ENCODE measurements around the gene ARSI.

The ARSI gene

GRCh38 chr5:150291388-150292385 is 11.0 kb downstream of the ARSI start:
- Histone ChIP-seq H3K79me2 (ENCODE audit: control insufficient read depth, insufficient read depth, low read length, unreplicated experiment) (no peaks in the 10 kb centered on the region), H3K27me3 (ENCODE audit: insufficient read depth, low read length) (no peaks in the 10 kb centered on the region), H2AFZ (ENCODE audit: low read length, unreplicated experiment) (no peak overlapping the region), H3K4me3 (ENCODE audit: low read depth, low read length) (no peak overlapping the region), H3K4me1 (ENCODE audit: control insufficient read depth, insufficient read depth, low read length, unreplicated experiment) (peaks cover 14% of the 10 kb centered on the region), H3K27ac (ENCODE audit: low read depth, low read length) (no peak overlapping the region), H3K36me3 (ENCODE audit: insufficient read depth, low read length) (no peaks in the 10 kb centered on the region)

GRCh38 chr5:150289551-150290390 is 12.9 kb downstream of the ARSI start, which contains the start of gene CAMK2A:
TSS of gene CAMK2A (minus strand) at chr5:150289773. CDS start at chr5:150289625, 148 bp downstream.
- no peak within 1 kb of the TSS for H3K27ac ChIP-seq (ENCODE audit: low read depth, low read length)

GRCh38 chr5:150288791-150289190 is 13.9 kb downstream of the ARSI start:
- H3K36me3 ChIP-seq (ENCODE audit: insufficient read depth, low read length): no peaks in the 10 kb centered on the region
- no peaks in the 10 kb centered on the region for H3K79me2 ChIP-seq (ENCODE audit: control insufficient read depth, insufficient read depth, low read length, unreplicated experiment)
- H3K27ac ChIP-seq (ENCODE audit: low read depth, low read length): no peak overlapping the region
- H3K4me3 ChIP-seq (ENCODE audit: low read depth, low read length): no peak overlapping the region
- no peaks in the 10 kb centered on the region for H3K27me3 ChIP-seq (ENCODE audit: insufficient read depth, low read length)
- peaks cover 10% of the 10 kb centered on the region for H3K4me1 ChIP-seq (ENCODE audit: control insufficient read depth, insufficient read depth, low read length, unreplicated experiment)
- no peak overlapping the region for H2AFZ ChIP-seq (ENCODE audit: low read length, unreplicated experiment)

More at GRCh38 chr5:150289551-150290390, 12.9 kb downstream of the ARSI start, which contains the start of gene CAMK2A:
- H2AFZ ChIP-seq (ENCODE audit: low read length, unreplicated experiment): no peak within 1 kb of the TSS
- no peak within 1 kb of the TSS for H3K4me3 ChIP-seq (ENCODE audit: low read depth, low read length)
- no peaks in the 10 kb centered on the region for H3K79me2 ChIP-seq (ENCODE audit: control insufficient read depth, insufficient read depth, low read length, unreplicated experiment)
- H3K27me3 ChIP-seq (ENCODE audit: insufficient read depth, low read length): no peaks in the 10 kb centered on the region
- H3K4me1 ChIP-seq (ENCODE audit: control insufficient read depth, insufficient read depth, low read length, unreplicated experiment): peaks cover 13% of the 10 kb centered on the region
- H3K36me3 ChIP-seq (ENCODE audit: insufficient read depth, low read length): no peaks in the 10 kb centered on the region

GRCh38 chr5:150288361-150288760 is 14.3 kb downstream of the ARSI start:
- Histone ChIP-seq H3K27me3 (ENCODE audit: insufficient read depth, low read length) (no peaks in the 10 kb centered on the region), H3K36me3 (ENCODE audit: insufficient read depth, low read length) (no peaks in the 10 kb centered on the region), H3K79me2 (ENCODE audit: control insufficient read depth, insufficient read depth, low read length, unreplicated experiment) (no peaks in the 10 kb centered on the region), H2AFZ (ENCODE audit: low read length, unreplicated experiment) (no peak overlapping the region), H3K27ac (ENCODE audit: low read depth, low read length) (no peak overlapping the region), H3K4me3 (ENCODE audit: low read depth, low read length) (no peak overlapping the region), H3K4me1 (ENCODE audit: control insufficient read depth, insufficient read depth, low read length, unreplicated experiment) (peaks cover 10% of the 10 kb centered on the region)

- Histone ChIP-seq H3K4me3 (ENCODE audit: low read depth, low read length) (no peak overlapping the region), H3K27ac (ENCODE audit: low read depth, low read length) (no peak overlapping the region), H3K79me2 (ENCODE audit: control insufficient read depth, insufficient read depth, low read length, unreplicated experiment) (no peaks in the 10 kb centered on the region), H3K36me3 (ENCODE audit: insufficient read depth, low read length) (no peaks in the 10 kb centered on the region), H2AFZ (ENCODE audit: low read length, unreplicated experiment) (no peak overlapping the region), H3K4me1 (ENCODE audit: control insufficient read depth, insufficient read depth, low read length, unreplicated experiment) (peaks cover 10% of the 10 kb centered on the region), H3K27me3 (ENCODE audit: insufficient read depth, low read length) (no peaks in the 10 kb centered on the region)
Observed at GRCh38 chr5:150286820-150287219, 15.9 kb downstream of the ARSI start.

- Histone ChIP-seq H3K36me3 (ENCODE audit: insufficient read depth, low read length) (no peaks in the 10 kb centered on the region), H3K79me2 (ENCODE audit: control insufficient read depth, insufficient read depth, low read length, unreplicated experiment) (no peaks in the 10 kb centered on the region), H3K4me3 (ENCODE audit: low read depth, low read length) (no peak overlapping the region), H3K4me1 (ENCODE audit: control insufficient read depth, insufficient read depth, low read length, unreplicated experiment) (peaks cover 10% of the 10 kb centered on the region), H2AFZ (ENCODE audit: low read length, unreplicated experiment) (no peak overlapping the region), H3K27me3 (ENCODE audit: insufficient read depth, low read length) (no peaks in the 10 kb centered on the region), H3K27ac (ENCODE audit: low read depth, low read length) (no peak overlapping the region)
Observed at GRCh38 chr5:150285114-150285513, 17.6 kb downstream of the ARSI start.

- Histone ChIP-seq H3K36me3 (ENCODE audit: insufficient read depth, low read length) (no peaks in the 10 kb centered on the region), H3K4me1 (ENCODE audit: control insufficient read depth, insufficient read depth, low read length, unreplicated experiment) (peaks cover 10% of the 10 kb centered on the region), H3K27ac (ENCODE audit: low read depth, low read length) (no peak overlapping the region), H2AFZ (ENCODE audit: low read length, unreplicated experiment) (no peak overlapping the region), H3K27me3 (ENCODE audit: insufficient read depth, low read length) (no peaks in the 10 kb centered on the region), H3K79me2 (ENCODE audit: control insufficient read depth, insufficient read depth, low read length, unreplicated experiment) (no peaks in the 10 kb centered on the region), H3K4me3 (ENCODE audit: low read depth, low read length) (no peak overlapping the region)
Observed at GRCh38 chr5:150284311-150284710, 18.4 kb downstream of the ARSI start.

GRCh38 chr5:150283904-150284303 is 18.8 kb downstream of the ARSI start:
- Histone ChIP-seq H3K79me2 (ENCODE audit: control insufficient read depth, insufficient read depth, low read length, unreplicated experiment) (no peaks in the 10 kb centered on the region), H3K36me3 (ENCODE audit: insufficient read depth, low read length) (no peaks in the 10 kb centered on the region), H3K27me3 (ENCODE audit: insufficient read depth, low read length) (no peaks in the 10 kb centered on the region), H3K4me3 (ENCODE audit: low read depth, low read length) (no peak overlapping the region), H3K27ac (ENCODE audit: low read depth, low read length) (no peak overlapping the region), H3K4me1 (ENCODE audit: control insufficient read depth, insufficient read depth, low read length, unreplicated experiment) (peaks cover 10% of the 10 kb centered on the region), H2AFZ (ENCODE audit: low read length, unreplicated experiment) (no peak overlapping the region)

GRCh38 chr5:150281987-150282386 is 20.7 kb downstream of the ARSI start:
- no peaks in the 10 kb centered on the region for H3K27me3 ChIP-seq (ENCODE audit: insufficient read depth, low read length)
- no peak overlapping the region for H3K4me3 ChIP-seq (ENCODE audit: low read depth, low read length)
- H3K4me1 ChIP-seq (ENCODE audit: control insufficient read depth, insufficient read depth, low read length, unreplicated experiment): peaks cover 20% of the 10 kb centered on the region
- no peaks in the 10 kb centered on the region for H3K36me3 ChIP-seq (ENCODE audit: insufficient read depth, low read length)
- no peaks in the 10 kb centered on the region for H3K79me2 ChIP-seq (ENCODE audit: control insufficient read depth, insufficient read depth, low read length, unreplicated experiment)
- no peak overlapping the region for H3K27ac ChIP-seq (ENCODE audit: low read depth, low read length)
- no peak overlapping the region for H2AFZ ChIP-seq (ENCODE audit: low read length, unreplicated experiment)

GRCh38 chr5:150279330-150280020 is 23.2 kb downstream of the ARSI start:
- Histone ChIP-seq H3K79me2 (ENCODE audit: control insufficient read depth, insufficient read depth, low read length, unreplicated experiment) (no peaks in the 10 kb centered on the region), H2AFZ (ENCODE audit: low read length, unreplicated experiment) (no peak overlapping the region), H3K36me3 (ENCODE audit: insufficient read depth, low read length) (no peaks in the 10 kb centered on the region), H3K4me3 (ENCODE audit: low read depth, low read length) (no peak overlapping the region), H3K27ac (ENCODE audit: low read depth, low read length) (no peak overlapping the region), H3K27me3 (ENCODE audit: insufficient read depth, low read length) (no peaks in the 10 kb centered on the region), H3K4me1 (ENCODE audit: control insufficient read depth, insufficient read depth, low read length, unreplicated experiment) (peaks cover 11% of the 10 kb centered on the region)

Data from ACC112 (cell line).